ENCODE results near the gene CACNA1I. TPM values are rescaled to one million over a fixed set of nuclear protein-coding genes. Genes with fewer than 3 reads are reported as not detected.

CACNA1I gene
- total and polyA plus RNA-seq, 2 of the 8 experiments (the other 6 are each of a cell fraction or from before 2014, with no cell fraction given): 0.77 to 1.2 TPM

DNA sequence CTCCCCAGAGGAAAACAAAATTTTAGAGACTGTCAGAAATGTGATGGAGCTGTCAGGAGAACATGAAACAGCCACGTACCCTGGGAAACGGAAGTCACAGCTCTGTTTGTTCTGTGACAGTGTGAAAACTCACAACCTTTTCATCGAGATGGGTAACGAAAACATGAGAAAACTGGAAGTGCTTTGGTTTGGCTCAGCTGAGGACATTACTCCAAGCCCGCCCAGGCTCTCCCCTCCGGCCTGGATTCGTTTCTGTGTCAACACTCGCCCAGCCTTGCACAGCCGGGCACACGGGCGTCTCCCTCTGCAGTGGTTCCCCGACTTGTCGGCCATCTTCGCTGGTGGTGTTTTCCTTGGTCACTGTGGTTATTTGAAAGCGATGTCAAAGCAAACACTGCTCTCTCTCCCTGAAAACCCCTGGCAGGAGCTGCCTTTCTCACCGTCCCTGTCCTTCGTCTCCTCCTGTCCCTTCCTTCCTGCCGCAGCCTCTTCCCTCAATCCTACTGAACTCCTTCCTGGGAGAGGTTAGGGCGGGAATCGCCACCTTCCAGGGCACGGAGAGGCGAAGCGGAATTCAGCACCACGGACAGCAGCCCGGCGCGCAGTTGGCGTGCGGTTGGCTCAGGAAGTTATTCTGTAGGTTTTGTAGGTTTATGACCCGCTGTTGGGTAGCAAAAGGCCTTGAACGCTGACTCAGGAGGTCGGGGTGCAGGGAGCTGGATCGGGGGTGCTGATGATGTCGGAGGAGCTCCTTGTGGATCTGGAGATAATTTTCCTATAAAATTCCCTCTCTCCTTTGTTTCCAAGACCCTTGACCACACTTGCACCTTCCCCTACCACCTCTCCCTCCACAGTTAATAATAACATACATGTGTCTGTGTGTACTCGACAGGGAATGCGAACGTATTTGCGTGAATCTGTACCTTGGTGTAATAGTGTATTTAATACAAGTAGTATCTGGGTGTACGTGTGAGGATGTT, 24.9 kb upstream of the CACNA1I start:
- H4K91ac ChIP-seq (replicated peaks; ENCODE audit: insufficient read length, low read length): no peak overlapping the region
- H4K5ac ChIP-seq (ENCODE audit: insufficient read length, low read depth, low read length): no peak overlapping the region
- H2BK15ac ChIP-seq (ENCODE audit: low read length): no peak overlapping the region
- H3K79me1 ChIP-seq (ENCODE audit: low read depth, low read length): no peaks in the 10 kb centered on the region
- peak overlapping the region; percentile 48; the same call in 1 of the 2 replicates for H3K18ac ChIP-seq (ENCODE audit: extremely low read depth, low read length)
- no peaks in the 10 kb centered on the region; a peak in 1 of 7 replicates for H3K4me1 ChIP-seq (replicated peaks in 1 of 4; ENCODE audit: control insufficient read depth in 3 of 4, insufficient read depth in 4 of 4, low read length in 3 of 4)
- no peak overlapping the region for H2AFZ ChIP-seq (ENCODE audit: low read length)
- no peak overlapping the region for H3K23ac ChIP-seq (ENCODE audit: insufficient read length)
- no peak overlapping the region for H4K8ac ChIP-seq (ENCODE audit: extremely low read depth, insufficient read depth, low read length)
- no peak overlapping the region for H3K9ac ChIP-seq (replicated peaks in 1 of 4; ENCODE audit: extremely low read depth in 1 of 4, low read depth in 3 of 4, low read length in 3 of 4)
- H2AK5ac ChIP-seq (ENCODE audit: low read depth, low read length): no peak overlapping the region
- FAIRE-seq (peak; percentile 68), DNase-seq (ENCODE audit: low read depth in 1 of 2, low spot score in 2 of 2) (peak in 1 of 2 experiments; percentile 92)
- no peaks in the 10 kb centered on the region; the same call in 1 of the 2 replicates for H3K23me2 ChIP-seq (ENCODE audit: low read depth, low read length)
- H2BK120ac ChIP-seq (replicated peaks; ENCODE audit: low read depth, low read length): no peak overlapping the region
- peaks cover 0 to 15% (median 11%) of the 10 kb centered on the region in 4 experiments; a peak in 6 of 7 replicates for H3K27me3 ChIP-seq (replicated peaks in 1 of 4; ENCODE audit: control insufficient read depth in 3 of 4, extremely low read depth in 1 of 4, insufficient read depth in 3 of 4, low read length in 3 of 4)
- ChIA-PET POLR2A (ENCODE audit: partially characterized antibody) (interaction anchor here (0.6 to 1.2 kb wide), 2 partner anchors 29 to 211 kb away, joined by 3 read pairs; no protein-coding TSS in a partner anchor), CTCF (ENCODE audit: partially characterized antibody) (interaction anchor here (0.8 to 8.2 kb wide), 14 partner anchors 9 to 490 kb away, joined by 3 to 50 read pairs (median 5); no protein-coding TSS in a partner anchor)
- H3K9me3 ChIP-seq (ENCODE audit: insufficient read depth in 2 of 2, low read depth in 1 of 2, low read length in 1 of 2): no peaks in the 10 kb centered on the region
- 41% methylated on average over 39 of the region's 39 CpGs; no CpG with 5 or more reads in 1 of the 2 experiments for WGBS, 2 experiments (ENCODE audit: extremely low coverage in 1 of 2, insufficient coverage in 1 of 2, insufficient read length in 1 of 2, insufficient replicate concordance in 2 of 2, low coverage in 1 of 2, low lambda C conversion rate in 2 of 2, missing lambda C conversion rate in 1 of 2)
- no peak overlapping the region for H3K4me3 ChIP-seq (ENCODE audit: extremely low read depth in 1 of 4, insufficient read depth in 2 of 4, low read depth in 3 of 4, low read length in 4 of 4)
- no peaks in the 10 kb centered on the region for H3K36me3 ChIP-seq (ENCODE audit: control insufficient read depth in 2 of 4, insufficient read depth in 4 of 4, low read length in 3 of 4)
- H4K20me1 ChIP-seq (replicated peaks in 1 of 2; ENCODE audit: control insufficient read depth in 1 of 2, insufficient read depth in 2 of 2, low read length in 2 of 2): peaks cover 0 to 3% of the 10 kb centered on the region in 2 experiments
- no peak overlapping the region for H2BK5ac ChIP-seq (ENCODE audit: low read depth, low read length)
- no peak overlapping the region for H3K4me2 ChIP-seq (ENCODE audit: insufficient read depth in 1 of 2, low read depth in 2 of 2, low read length in 2 of 2)
- no peak overlapping the region for H3K27ac ChIP-seq (ENCODE audit: low read depth, low read length)
- H3K56ac ChIP-seq (replicated peaks; ENCODE audit: insufficient read length, low read depth, low read length): no peak overlapping the region
- no peaks in the 10 kb centered on the region for H3K79me2 ChIP-seq (ENCODE audit: control insufficient read depth in 1 of 2, insufficient read depth in 2 of 2, low read length in 2 of 2)
- no peak overlapping the region for H3K14ac ChIP-seq (ENCODE audit: insufficient read length)
- no peak overlapping the region for H2BK20ac ChIP-seq (ENCODE audit: low read length)
- no peak overlapping the region for H2BK12ac ChIP-seq (ENCODE audit: low read depth, low read length)
- H3K4ac ChIP-seq (replicated peaks; ENCODE audit: insufficient read length, low read depth, low read length): no peak overlapping the region
- TF ChIP-seq RFX5 (IDR thresholded peaks at IDR 0.05; ENCODE audit: borderline replicate concordance, low read depth, low read length) (no peak), EP300 (IDR thresholded peaks at IDR 0.05; ENCODE audit: borderline replicate concordance in 1 of 2, low read depth in 2 of 2, low read length in 2 of 2) (no peak), SUZ12 (IDR thresholded peaks at IDR 0.05; ENCODE audit: low read length) (no peak), USF2 (IDR thresholded peaks at IDR 0.05; ENCODE audit: low read length) (no peak), CHD2 (IDR thresholded peaks at IDR 0.05; ENCODE audit: low read length) (no peak), RXRA (IDR thresholded peaks at IDR 0.05; ENCODE audit: insufficient read depth, low read depth, low read length) (no peak), HDAC2 (IDR thresholded peaks at IDR 0.05; ENCODE audit: borderline replicate concordance in 1 of 2, low read depth in 2 of 2, low read length in 2 of 2) (no peak), KDM5A (IDR thresholded peaks at IDR 0.05; ENCODE audit: low read length) (no peak), SRF (IDR thresholded peaks at IDR 0.05; ENCODE audit: low read depth, low read length) (no peak)
